GM12874 (cell line): ENCODE data around the gene E2F8.

Experiments used
- CTCF ChIP-seq: IDR thresholded peaks from 2 replicates; pipeline ENCODE4 v1.5.1; 2011; ENCODE audit warnings: low read depth, mild to moderate bottlenecking, control low read depth, low read length, moderate library complexity; ENCODE audit not compliant: insufficient read depth

E2F8 gene

GRCh38 chr11:19216709-19217374, 23.9 kb downstream of the E2F8 start:
- no peak for TF ChIP-seq CTCF

GRCh38 chr11:19216021-19216420, 24.7 kb downstream of the E2F8 start:
- TF ChIP-seq CTCF: no peak

- no peak for TF ChIP-seq CTCF
These were observed 31.0 kb downstream of the E2F8 start for GRCh38 chr11:19209617-19210370.

GRCh38 chr11:19208959-19209546, 31.7 kb downstream of the E2F8 start:
- no peak for TF ChIP-seq CTCF

- TF ChIP-seq CTCF: no peak
These were observed 32.6 kb downstream of the E2F8 start for GRCh38 chr11:19208181-19208580.

GRCh38 chr11:19204836-19205235, 35.9 kb downstream of the E2F8 start:
- no peak for TF ChIP-seq CTCF

- TF ChIP-seq CTCF: no peak
These were observed 38.8 kb downstream of the E2F8 start, which contains the start of gene CSRP3 for GRCh38 chr11:19201737-19202605. TSS of gene CSRP3 (minus strand) at chr11:19201983. CDS start at chr11:19192448, 9,535 bp downstream.
